GM18861 (cell line): Measurements from ENCODE around the gene FOXP1.

Experiments used
- ATAC-seq: cut with Tn5 transposase; IDR thresholded peaks from one replicate; pipeline ENCODE4 v1.9.1; 2021; ENCODE audit not compliant: unreplicated experiment

The FOXP1 gene

GRCh38 chr3:71488391-71488809 lies 95.1 kb downstream of the FOXP1 start:
- no peak for ATAC-seq

- no peak for ATAC-seq
Measured at GRCh38 chr3:71487418-71487817, 96.1 kb downstream of the FOXP1 start.

- no peak for ATAC-seq
Measured at GRCh38 chr3:71486831-71487230, 96.7 kb downstream of the FOXP1 start.

GRCh38 chr3:71485896-71486295 lies 97.6 kb downstream of the FOXP1 start:
- ATAC-seq, result no peak

- no peak for ATAC-seq
Measured at GRCh38 chr3:71484452-71484851, 99.1 kb downstream of the FOXP1 start.

GRCh38 chr3:71484047-71484446 lies 99.5 kb downstream of the FOXP1 start:
- ATAC-seq, result no peak

GRCh38 chr3:71482771-71483170 lies 100.8 kb downstream of the FOXP1 start:
- no peak for ATAC-seq

- ATAC-seq, result no peak
Measured at GRCh38 chr3:71478568-71478967, 105.0 kb downstream of the FOXP1 start.

GRCh38 chr3:71476950-71477349 lies 106.6 kb downstream of the FOXP1 start:
- ATAC-seq, result no peak

GRCh38 chr3:71469138-71469435 lies 114.4 kb downstream of the FOXP1 start:
- no peak for ATAC-seq

- no peak for ATAC-seq
Measured at GRCh38 chr3:71468311-71469137, 115.0 kb downstream of the FOXP1 start.

- no peak for ATAC-seq
Measured at GRCh38 chr3:71466483-71466882, 117.0 kb downstream of the FOXP1 start.

GRCh38 chr3:71465371-71466036 lies 118.0 kb downstream of the FOXP1 start:
- no peak for ATAC-seq

- no peak for ATAC-seq
Measured at GRCh38 chr3:71464613-71465012, 118.9 kb downstream of the FOXP1 start.

- no peak for ATAC-seq
Measured at GRCh38 chr3:71463617-71464016, 119.9 kb downstream of the FOXP1 start.

GRCh38 chr3:71462586-71462985 lies 120.9 kb downstream of the FOXP1 start:
- no peak for ATAC-seq

- ATAC-seq, result no peak
Measured at GRCh38 chr3:71461749-71462483, 121.6 kb downstream of the FOXP1 start.

GRCh38 chr3:71461114-71461513 lies 122.4 kb downstream of the FOXP1 start:
- ATAC-seq, result no peak

- no peak for ATAC-seq
Measured at GRCh38 chr3:71458895-71459294, 124.6 kb downstream of the FOXP1 start.

- ATAC-seq, result no peak
Measured at GRCh38 chr3:71456826-71457225, 126.7 kb downstream of the FOXP1 start.

- no peak for ATAC-seq
Measured at GRCh38 chr3:71456156-71456555, 127.4 kb downstream of the FOXP1 start.
